Germinal center (tissue), 1 donor: ENCODE data around the gene SFTPD.
"Not testable (repeated sequence)": the region's sequence is repeated elsewhere in the genome, so short reads cannot be mapped to it uniquely, and the experiment has no call there.

Source experiments
- DNase-seq: peaks from one replicate; pipeline ENCODE4 v3.0.0; 2012; ENCODE audit warnings: mixed read lengths, low spot score

SFTPD gene

DNA sequence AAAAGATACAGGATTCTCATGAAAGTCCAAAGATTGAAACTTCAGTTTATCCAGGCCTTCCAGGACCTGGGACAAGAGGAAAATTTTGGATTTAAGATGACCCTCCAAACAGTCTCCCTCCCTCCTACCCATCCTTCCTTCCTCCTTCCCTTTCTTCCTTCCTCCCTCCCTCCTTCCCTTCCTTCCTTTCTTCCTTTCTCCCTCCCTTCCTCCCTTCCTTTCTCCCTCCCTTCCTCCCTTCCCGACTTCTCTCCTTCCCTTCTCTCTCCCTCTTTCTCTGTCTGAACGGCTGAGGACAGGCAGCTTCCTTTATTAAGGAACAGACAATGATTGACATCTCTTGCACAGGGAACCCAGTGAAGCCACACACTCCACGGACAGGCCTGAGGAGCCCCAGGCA lies 23.3 kb downstream of the SFTPD start:
- no peak for DNase-seq

DNA sequence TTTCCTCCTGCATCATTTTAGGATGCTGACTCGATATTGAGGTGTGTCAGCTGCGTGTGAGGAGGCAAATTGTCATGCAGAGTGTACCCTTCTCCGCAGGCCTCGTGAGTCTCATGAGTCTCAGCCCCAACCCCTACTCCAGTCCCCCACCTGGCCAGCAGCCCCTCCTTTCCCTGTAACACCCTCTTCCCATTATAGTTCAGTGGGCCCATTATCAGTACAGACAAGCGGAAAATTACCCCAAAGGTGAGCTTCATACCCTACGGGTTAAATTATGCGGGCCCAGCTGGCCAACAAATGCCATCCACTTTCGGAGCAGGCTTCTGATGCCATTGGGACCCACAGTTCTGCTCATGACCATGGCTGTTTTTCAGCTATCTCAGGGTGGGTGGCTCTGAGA lies 25.2 kb downstream of the SFTPD start:
- no peak for DNase-seq

DNA sequence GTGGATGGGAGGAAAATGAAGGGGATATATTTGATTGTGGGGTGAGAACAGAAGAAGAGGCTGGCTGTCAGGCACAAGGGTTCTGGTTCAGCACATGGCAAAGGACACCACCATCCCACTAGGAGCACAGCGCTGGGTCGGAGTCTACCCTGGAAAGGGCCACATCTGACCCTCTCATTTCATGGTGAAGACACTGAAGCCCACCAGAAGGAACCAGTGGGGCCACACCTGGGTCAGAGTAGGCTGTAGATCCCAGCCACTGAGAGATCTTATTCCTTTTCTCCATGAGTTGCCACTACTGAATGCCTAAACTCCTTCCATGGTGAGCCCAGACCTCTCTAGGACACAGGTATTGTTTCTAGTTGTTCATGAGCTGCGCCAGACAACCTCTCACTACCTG lies 25.8 kb downstream of the SFTPD start:
- DNase-seq: no peak

GRCh38 chr10:79922011-79922412 lies 26.9 kb downstream of the SFTPD start:
- not testable (repeated sequence) for DNase-seq

GRCh38 chr10:79915838-79916237 lies 33.1 kb downstream of the SFTPD start:
- not testable (repeated sequence) for DNase-seq

DNA sequence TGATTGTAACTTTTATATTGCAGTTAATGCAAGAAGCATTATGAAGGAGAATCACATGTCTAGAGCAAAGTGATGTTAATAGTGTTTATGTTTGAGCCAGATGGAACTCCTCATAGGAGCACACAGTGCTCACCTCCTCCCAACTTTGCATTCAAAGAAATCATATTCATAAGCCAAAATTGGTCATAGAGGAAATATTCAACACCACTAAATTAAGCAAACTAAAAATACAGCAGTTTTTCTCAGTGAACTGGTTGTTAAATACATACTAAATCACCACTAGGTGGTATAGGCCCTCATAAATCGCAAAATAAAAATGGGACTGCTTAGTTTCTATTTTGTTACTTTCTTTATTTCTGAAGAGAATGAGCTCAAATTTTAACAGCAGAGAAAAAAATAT lies 34.4 kb downstream of the SFTPD start:
- DNase-seq: not testable (repeated sequence)

GRCh38 chr10:79910836-79911235 lies 38.1 kb downstream of the SFTPD start:
- DNase-seq: no peak

DNA sequence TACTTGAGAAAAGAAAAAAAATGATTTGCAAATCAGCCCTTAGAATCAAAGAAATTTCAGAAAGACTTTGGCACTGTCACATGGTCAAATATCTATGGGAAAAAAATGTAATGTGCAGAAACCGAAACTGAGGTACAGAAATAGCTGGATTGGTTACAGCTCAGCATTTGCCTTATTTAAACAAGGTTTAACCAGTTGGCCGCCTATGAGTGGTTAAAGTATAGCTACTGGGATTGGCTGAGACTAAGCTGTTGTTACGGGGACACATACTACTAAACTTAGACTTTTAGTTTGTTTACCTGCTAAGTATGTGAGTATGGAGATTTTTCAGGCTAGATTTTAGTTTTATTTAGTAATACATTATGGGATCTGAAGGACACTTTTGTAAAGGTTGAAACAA lies 38.6 kb downstream of the SFTPD start:
- no peak for DNase-seq

DNA sequence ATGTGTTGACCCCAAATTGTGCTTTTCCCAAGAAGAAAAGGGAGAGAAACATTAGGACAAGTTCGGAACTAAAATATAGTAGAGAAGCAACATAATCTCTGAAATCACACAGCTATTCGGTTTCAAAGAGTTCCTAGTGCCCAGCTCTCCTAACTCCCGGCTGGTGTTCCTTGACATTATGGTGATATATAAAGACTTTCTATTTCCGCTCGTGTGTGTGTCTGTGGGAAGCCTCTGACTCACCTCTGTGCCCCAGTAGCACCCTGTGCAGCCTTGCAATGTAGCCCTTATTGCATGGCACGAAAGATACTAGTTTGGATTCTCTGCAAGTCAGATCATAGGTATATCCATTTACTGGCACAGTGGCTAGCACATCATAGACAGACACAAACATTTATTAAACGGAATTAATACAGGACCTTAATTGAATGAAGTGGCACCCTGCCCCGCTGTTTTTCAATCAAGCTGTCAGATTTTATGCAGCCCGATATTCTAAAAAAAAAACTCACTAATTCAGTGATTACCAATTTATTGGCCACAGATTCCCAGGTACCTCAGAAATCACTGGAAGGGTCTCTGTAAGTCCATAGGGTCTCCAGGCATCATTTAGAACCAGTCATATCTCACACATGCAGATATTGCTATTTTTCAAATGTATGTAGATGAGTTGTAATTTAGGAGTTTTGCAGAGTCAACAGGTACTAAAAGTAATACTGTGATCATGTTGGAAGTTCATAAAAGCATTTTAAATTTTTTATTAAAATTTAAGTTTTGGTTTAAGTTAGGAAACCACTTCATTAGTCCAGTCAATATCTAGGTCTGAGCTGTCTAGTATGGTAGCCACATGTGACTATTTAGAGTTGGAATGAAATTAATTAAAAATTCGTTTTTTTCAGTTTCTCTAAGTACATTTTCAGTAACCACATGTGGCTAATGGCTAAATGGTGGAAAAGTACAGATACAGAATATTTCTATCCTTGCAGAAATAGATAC lies 43.3 kb downstream of the SFTPD start:
- DNase-seq: no peak

DNA sequence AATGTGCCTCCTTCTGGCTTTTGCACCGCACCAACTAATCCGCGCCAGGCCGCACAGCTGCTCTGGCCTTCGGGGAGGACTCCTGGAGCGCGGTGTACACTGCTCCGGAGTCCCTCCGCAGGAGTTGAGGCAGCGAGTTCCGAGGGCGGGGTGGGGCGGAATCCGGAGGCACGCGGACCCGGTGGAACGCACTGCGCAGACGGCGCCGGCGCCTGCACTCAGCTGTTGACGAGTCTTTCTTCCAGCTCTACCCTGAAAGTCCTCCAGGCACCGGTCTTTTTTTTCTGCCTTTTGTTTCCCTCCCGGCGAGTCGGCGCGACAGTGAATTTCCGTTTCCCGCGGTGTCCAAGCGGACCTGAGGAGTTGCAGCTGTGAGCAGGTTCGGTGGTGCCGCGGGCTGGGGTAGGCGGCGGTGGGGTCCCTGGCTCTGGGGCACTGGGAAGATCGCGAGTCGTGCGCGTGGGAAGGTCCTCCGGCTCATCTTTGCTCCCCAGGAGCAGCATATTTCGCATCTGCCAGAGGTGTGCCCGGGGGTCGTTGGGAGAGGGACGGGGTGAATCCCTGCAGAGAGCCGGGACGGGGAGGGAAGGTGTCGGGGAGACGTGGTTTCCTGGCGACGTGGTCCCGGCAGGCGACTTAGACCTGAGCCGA lies 44.1 kb downstream of the SFTPD start:
- DNase-seq: no peak

DNA sequence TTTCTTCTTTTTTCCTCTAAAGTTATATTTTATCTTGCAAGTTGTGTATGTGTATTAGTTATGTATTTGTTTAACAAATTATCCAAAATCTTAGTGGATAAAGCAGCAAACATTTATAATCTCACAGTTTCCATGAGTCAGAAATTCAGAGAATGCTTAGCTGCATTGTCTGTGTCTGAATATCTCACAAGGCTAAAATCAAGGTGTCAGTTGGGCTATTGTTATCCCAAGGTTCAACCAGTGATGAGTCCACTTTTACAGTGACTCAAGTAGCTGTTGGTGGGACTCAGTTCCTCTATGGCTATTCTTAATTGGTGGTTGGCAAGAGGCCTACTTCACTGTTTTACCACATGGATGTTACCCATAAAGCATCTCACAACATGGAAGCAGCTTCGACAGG lies 47.3 kb downstream of the SFTPD start:
- not testable (repeated sequence) for DNase-seq

DNA sequence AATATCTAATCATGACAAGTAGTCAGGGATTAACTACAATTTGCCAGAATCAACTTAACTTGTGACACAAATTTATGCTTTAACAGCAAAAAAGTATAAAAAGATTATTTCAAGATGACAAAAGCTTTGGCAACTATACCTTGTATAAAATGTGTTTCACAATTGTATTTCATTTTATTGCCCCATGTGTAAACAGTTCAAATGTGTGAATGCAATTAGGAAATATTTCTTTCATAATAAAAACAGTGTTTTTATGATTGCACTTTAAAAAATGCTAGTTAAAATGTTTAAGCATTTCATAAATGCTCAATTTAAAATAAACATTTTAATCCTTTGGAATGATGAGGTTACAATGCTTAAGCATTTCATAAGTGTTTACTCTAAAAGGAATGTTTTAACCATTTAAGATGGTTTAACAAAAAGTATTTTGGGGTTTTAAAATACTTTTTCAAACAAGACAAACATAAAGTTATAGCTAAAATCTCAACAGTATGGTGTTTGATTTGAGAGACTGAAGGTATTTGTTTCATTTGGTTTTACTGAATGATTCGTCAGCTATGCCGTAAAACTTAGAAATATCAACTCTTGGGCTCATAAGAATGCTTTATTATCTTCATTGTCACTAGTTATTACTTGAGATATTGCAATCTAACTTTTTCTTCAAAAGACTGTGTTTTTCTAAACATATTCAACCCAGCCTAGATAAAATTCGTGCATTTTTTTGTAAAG lies 50.1 kb downstream of the SFTPD start:
- DNase-seq: no peak

- DNase-seq: not testable (repeated sequence)
These were observed 56.0 kb downstream of the SFTPD start for GRCh38 chr10:79892896-79893295.

- DNase-seq: no peak
These were observed 58.4 kb downstream of the SFTPD start for GRCh38 chr10:79890469-79890868.

DNA sequence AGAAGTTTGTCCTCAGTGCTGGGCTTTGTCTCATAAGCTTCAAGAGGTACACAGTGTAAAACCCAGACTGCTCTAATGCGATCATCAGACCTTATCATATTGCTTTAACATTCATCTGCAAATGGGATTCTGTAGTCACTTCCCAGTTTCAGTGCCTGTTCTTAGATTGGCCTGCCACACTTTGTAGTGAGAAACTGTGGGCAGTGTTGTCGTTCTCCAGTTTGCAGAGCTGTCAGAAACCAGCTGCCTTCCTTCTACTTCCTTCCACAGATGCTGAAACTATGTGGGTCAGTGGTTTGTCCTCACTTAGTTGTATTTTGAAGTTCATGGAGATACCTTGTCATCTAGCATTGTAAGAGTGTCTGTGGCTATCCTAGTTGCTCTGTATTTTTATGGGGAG lies 59.9 kb downstream of the SFTPD start:
- not testable (repeated sequence) for DNase-seq
